WERI-Rb-1 (cell line): ENCODE data around the gene SMTNL1.

Experiments used
- DNase-seq: peaks from one replicate; pipeline ENCODE4 v3.0.0-alpha.2; 2020
- H3K27ac ChIP-seq: fragments of 250-450 bp; sonication (Bioruptor Pico); 2 replicates; pipeline ENCODE4 v1.5.1; 2020; ENCODE audit warnings: mild to moderate bottlenecking, moderate library complexity
- H3K27me3 ChIP-seq: fragments of 250-450 bp; sonication (Bioruptor Pico); 2 replicates; pipeline ENCODE4 v1.5.1; 2021; ENCODE audit warnings: mild to moderate bottlenecking, low read depth, moderate library complexity; ENCODE audit not compliant: insufficient read depth, severe bottlenecking
- H3K36me3 ChIP-seq: fragments of 250-450 bp; sonication (Bioruptor Pico); 2 replicates; pipeline ENCODE4 v1.5.1; 2020; ENCODE audit warnings: mild to moderate bottlenecking, moderate library complexity
- H3K4me3 ChIP-seq: 2 replicates; pipeline ENCODE4 v1.5.1; 2011; ENCODE audit warnings: low read depth, mild to moderate bottlenecking, control low read depth, low read length
- H3K9me3 ChIP-seq: fragments of 250-450 bp; sonication (Bioruptor Pico); 2 replicates; pipeline ENCODE4 v1.5.1; 2021; ENCODE audit warnings: mild to moderate bottlenecking, moderate library complexity; ENCODE audit not compliant: severe bottlenecking
- CTCF ChIP-seq: IDR thresholded peaks from 2 replicates; pipeline ENCODE4 v1.5.1; 2011; ENCODE audit warnings: low read depth, mild to moderate bottlenecking, control low read depth, inconsistent platforms, low read length

The SMTNL1 gene

GRCh38 chr11:57499983-57500461, 37.4 kb upstream of the SMTNL1 start:
- H3K27ac ChIP-seq, result peak overlapping the region; percentile 69
- TF ChIP-seq CTCF, result no peak
- peak overlapping the region; percentile 30 for H3K4me3 ChIP-seq
- no peaks in the 10 kb centered on the region for H3K27me3 ChIP-seq
- H3K36me3 ChIP-seq, result no peaks in the 10 kb centered on the region
- no peaks in the 10 kb centered on the region for H3K9me3 ChIP-seq
- no peak for DNase-seq

GRCh38 chr11:57500515-57500914, 36.9 kb upstream of the SMTNL1 start:
- DNase-seq, result no peak
- Histone ChIP-seq H3K9me3 (no peaks in the 10 kb centered on the region), H3K36me3 (no peaks in the 10 kb centered on the region), H3K4me3 (no peak overlapping the region), H3K27ac (peak overlapping the region; percentile 14), H3K27me3 (no peaks in the 10 kb centered on the region)
- TF ChIP-seq CTCF, result no peak

- H3K36me3 ChIP-seq, result no peaks in the 10 kb centered on the region
- H3K27ac ChIP-seq, result peak overlapping the region; percentile 14; the same call in 1 of the 2 replicates
- H3K27me3 ChIP-seq, result no peaks in the 10 kb centered on the region
- DNase-seq, result no peak
- H3K4me3 ChIP-seq, result no peak overlapping the region
- TF ChIP-seq CTCF, result no peak
- H3K9me3 ChIP-seq, result no peaks in the 10 kb centered on the region
Measured at GRCh38 chr11:57500926-57501325, 36.5 kb upstream of the SMTNL1 start.

GRCh38 chr11:57501953-57502352, 35.4 kb upstream of the SMTNL1 start:
- H3K36me3 ChIP-seq, result no peaks in the 10 kb centered on the region
- TF ChIP-seq CTCF, result no peak
- DNase-seq, result no peak
- H3K9me3 ChIP-seq, result no peaks in the 10 kb centered on the region
- no peak overlapping the region for H3K4me3 ChIP-seq
- no peak overlapping the region for H3K27ac ChIP-seq
- H3K27me3 ChIP-seq, result no peaks in the 10 kb centered on the region

GRCh38 chr11:57502376-57502775, 35.0 kb upstream of the SMTNL1 start:
- no peak for TF ChIP-seq CTCF
- Histone ChIP-seq H3K4me3 (no peak overlapping the region), H3K36me3 (no peaks in the 10 kb centered on the region), H3K9me3 (no peaks in the 10 kb centered on the region), H3K27me3 (no peaks in the 10 kb centered on the region), H3K27ac (no peak overlapping the region)
- DNase-seq, result no peak

GRCh38 chr11:57502870-57503269, 34.5 kb upstream of the SMTNL1 start:
- no peaks in the 10 kb centered on the region for H3K27me3 ChIP-seq
- H3K9me3 ChIP-seq, result no peaks in the 10 kb centered on the region
- no peak overlapping the region for H3K27ac ChIP-seq
- DNase-seq, result no peak
- TF ChIP-seq CTCF, result no peak
- H3K36me3 ChIP-seq, result no peaks in the 10 kb centered on the region
- no peak overlapping the region for H3K4me3 ChIP-seq
